ENCODE results near the gene RASA4B.

The RASA4B gene

DNA sequence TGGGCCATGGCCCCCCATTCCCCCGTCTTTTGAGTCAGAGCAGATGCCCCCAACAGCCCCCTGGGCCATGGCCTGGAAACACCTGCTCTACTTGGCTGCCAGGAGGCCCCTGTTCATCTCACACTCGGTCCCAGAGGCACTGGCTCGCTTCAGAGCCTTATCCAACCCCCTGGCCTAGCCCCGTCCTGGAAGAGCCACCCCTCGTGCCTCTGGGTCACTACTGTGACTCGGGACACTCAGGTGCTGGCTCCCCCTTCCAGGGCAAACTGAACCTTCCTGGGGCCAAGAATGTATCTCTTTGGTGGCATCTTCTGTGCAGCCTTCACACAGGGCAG lies 45.8 kb downstream of the RASA4B start:
- no peak for DNase-seq (ENCODE audit: low read depth)
- H3K4me3 ChIP-seq (ENCODE audit: low read depth, low read length) = no peak overlapping the region

DNA sequence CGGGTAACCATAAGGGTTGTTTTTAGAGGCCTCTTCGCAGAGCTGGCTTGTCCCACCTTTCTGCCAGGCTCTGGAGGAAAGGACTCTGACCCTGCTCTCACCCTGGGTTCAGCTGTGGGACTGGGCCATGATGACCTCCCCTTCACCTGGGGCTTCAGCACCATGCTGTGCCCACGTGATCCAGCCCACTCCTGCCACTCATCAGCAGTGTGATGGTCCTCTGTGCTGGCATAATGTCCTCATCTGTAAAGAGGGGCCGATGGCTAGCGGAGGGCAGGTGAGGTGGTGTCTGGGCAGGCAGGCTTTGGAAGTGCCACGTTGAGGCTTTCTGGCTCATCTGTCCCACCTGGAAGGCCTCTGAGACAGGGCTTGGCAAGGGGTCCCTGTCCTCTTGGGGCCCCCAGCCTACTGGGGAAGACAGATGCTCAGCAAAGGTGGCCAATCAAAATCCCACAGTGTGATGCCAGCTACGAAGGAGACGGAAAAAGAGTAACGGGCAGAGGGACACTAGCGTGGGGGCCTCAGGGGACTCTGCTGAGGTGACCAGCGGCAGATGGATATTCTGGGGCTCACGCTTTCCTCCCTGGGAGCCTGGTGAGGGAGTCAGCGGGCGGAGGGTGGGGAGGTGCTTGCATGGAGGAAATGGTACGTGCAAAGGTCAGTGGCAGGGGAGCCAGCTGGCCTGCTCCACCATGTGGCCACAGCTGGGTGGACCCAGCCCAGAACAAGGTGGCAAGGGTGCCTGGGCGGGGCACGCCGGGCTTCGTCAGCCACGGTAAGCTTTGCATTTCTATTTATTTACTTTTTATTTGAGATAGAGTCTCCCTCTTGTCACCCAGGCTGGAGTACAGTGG lies 47.4 kb downstream of the RASA4B start:
- no peak overlapping the region for H3K4me3 ChIP-seq (ENCODE audit: low read depth, low read length)
- no peak for TF ChIP-seq POLR2A (IDR thresholded peaks at IDR 0.05; ENCODE audit: extremely low read depth, insufficient read length)
- TF ChIP-seq, protein P1, sequence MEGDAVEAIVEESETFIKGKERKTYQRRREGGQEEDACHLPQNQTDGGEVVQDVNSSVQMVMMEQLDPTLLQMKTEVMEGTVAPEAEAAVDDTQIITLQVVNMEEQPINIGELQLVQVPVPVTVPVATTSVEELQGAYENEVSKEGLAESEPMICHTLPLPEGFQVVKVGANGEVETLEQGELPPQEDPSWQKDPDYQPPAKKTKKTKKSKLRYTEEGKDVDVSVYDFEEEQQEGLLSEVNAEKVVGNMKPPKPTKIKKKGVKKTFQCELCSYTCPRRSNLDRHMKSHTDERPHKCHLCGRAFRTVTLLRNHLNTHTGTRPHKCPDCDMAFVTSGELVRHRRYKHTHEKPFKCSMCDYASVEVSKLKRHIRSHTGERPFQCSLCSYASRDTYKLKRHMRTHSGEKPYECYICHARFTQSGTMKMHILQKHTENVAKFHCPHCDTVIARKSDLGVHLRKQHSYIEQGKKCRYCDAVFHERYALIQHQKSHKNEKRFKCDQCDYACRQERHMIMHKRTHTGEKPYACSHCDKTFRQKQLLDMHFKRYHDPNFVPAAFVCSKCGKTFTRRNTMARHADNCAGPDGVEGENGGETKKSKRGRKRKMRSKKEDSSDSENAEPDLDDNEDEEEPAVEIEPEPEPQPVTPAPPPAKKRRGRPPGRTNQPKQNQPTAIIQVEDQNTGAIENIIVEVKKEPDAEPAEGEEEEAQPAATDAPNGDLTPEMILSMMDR (IDR thresholded peaks at IDR 0.05; ENCODE audit: low read depth, low read length) = no peak
- TF ChIP-seq, protein P2, sequence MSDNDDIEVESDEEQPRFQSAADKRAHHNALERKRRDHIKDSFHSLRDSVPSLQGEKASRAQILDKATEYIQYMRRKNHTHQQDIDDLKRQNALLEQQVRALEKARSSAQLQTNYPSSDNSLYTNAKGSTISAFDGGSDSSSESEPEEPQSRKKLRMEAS (IDR thresholded peaks at IDR 0.05; ENCODE audit: low read depth, low read length) = no peak
- TF ChIP-seq MYC (IDR thresholded peaks at IDR 0.05; ENCODE audit: low read depth, low read length) = no peak
- no peak for DNase-seq (ENCODE audit: low read depth)

More for the DNA sequence above, 45.8 kb downstream of the RASA4B start:
- TF ChIP-seq POLR2A (IDR thresholded peaks at IDR 0.05; ENCODE audit: extremely low read depth, insufficient read length) (no peak), MYC (IDR thresholded peaks at IDR 0.05; ENCODE audit: low read depth, low read length) (no peak)
- TF ChIP-seq, protein P1 (IDR thresholded peaks at IDR 0.05; ENCODE audit: low read depth, low read length) = no peak
- TF ChIP-seq, protein P2 (IDR thresholded peaks at IDR 0.05; ENCODE audit: low read depth, low read length) = no peak

DNA sequence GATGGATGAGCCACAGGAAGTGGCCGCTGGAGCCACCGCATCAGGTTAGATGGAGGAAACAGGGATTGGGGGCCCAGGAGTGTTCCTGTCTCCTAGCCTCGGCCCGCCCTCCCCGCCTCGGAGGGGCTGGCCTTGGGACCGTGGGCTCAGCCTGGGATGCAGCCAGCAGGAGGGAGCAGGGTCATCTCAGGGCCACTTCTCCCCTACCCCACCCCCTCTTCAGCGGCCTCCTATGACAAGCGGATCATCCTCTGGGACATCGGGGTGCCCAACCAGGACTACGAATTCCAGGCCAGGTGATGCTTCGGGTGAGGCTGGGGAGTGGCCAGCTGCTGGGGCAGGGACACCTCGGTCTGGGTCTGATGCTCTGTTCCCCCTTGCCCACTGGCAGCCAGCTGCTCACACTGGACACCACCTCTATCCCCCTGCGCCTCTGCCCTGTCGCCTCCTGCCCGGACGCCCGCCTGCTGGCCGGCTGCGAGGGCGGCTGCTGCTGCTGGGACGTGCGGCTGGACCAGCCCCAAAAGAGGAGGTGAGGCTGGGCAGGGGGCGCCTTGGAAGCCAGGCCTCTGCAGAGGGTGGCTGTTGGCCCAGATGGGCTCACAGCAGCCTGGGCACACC lies 48.1 kb downstream of the RASA4B start:
- TF ChIP-seq, protein P1 (IDR thresholded peaks at IDR 0.05; ENCODE audit: low read depth, low read length) = no peak
- TF ChIP-seq POLR2A (IDR thresholded peaks at IDR 0.05; ENCODE audit: extremely low read depth, insufficient read length) = no peak
- no peak for TF ChIP-seq MYC (IDR thresholded peaks at IDR 0.05; ENCODE audit: low read depth, low read length)
- TF ChIP-seq, protein P2 (IDR thresholded peaks at IDR 0.05; ENCODE audit: low read depth, low read length) = no peak
- no peak for DNase-seq (ENCODE audit: low read depth)
- no peak overlapping the region for H3K4me3 ChIP-seq (ENCODE audit: low read depth, low read length)

DNA sequence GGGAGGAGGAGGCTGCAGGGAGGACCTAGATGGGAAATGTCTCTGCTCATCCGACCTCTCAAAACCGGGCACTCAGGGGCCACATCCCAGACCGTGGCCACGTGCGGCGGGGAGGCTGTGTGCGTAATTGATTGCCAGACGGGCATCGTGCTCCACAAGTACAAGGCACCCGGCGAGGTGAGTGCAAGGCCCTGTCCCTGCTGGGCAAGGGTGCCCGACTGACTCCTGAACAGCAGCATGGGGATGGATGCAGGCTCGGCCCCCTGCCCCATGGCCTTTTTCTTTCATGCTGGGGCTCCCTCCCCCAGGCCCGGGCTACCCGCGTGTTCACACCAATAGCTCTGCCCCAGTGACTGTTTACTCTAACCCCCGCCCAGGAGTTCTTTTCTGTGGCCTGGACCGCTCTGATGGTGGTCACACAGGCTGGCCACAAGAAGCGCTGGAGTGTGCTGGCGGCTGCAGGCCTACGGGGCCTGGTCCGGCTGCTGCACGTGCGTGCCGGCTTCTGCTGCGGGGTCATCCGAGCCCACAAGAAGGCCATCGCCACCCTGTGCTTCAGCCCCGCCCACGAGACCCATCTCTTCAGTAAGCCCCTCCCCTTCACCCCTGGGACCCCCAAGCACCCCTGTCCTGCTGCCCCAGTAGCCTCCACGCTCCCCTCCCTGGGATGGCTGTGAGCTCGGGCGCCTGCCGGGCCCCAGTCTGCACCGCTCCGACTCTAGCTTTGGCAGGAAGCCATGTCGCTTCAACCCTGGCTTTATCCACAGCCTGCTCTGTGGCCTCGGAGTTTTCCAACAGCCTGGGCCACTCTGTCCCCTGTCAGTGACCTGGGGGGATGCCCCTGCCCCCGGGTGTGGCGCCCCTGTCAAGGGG lies 48.9 kb downstream of the RASA4B start:
- no peak for DNase-seq (ENCODE audit: low read depth)
- no peak for TF ChIP-seq POLR2A (IDR thresholded peaks at IDR 0.05; ENCODE audit: extremely low read depth, insufficient read length)
- TF ChIP-seq, protein P1 (IDR thresholded peaks at IDR 0.05; ENCODE audit: low read depth, low read length) = no peak
- TF ChIP-seq, protein P2 (IDR thresholded peaks at IDR 0.05; ENCODE audit: low read depth, low read length) = no peak
- TF ChIP-seq MYC (IDR thresholded peaks at IDR 0.05; ENCODE audit: low read depth, low read length) = no peak
- no peak overlapping the region for H3K4me3 ChIP-seq (ENCODE audit: low read depth, low read length)

DNA sequence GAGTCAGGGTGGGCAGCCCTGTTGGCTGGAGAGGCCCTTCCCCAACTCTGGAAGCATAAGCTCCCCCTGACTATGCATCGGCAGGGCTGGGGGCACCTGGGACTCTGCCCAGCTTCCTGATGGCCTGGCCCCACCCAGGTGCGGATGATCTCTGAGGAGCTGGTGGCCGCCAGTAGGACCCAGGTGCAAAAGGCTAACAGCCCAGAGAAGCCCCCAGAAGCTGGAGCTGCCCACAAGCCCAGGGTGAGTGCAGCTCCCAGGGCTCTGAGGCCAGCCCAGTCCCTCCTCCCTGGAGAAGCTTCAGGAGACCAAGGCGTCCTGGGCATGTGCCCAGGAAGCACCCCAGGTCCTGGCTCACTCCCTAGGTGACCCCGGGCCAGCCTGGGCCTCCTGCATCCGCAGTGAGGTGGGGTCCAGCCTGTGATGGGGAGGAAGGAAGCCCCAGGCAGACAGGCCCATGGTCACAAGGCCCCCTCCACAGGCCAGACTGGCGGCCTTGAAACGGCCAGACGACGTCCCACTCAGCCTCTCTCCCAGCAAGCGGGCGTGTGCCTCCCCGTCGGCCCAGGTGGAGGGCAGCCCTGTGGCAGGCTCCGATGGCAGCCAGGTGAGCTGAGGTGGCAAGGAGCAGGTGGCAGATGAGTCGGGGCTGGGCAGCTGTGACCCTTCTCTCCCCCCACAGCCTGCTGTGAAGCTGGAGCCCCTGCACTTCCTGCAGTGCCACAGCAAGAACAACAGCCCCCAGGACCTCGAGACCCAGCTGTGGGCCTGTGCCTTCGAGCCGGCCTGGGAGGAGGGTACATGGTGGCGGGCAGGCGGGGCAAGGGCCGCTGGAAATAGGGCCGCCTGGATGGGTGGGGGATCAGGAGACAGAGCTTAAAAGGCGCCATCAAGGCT lies 49.7 kb downstream of the RASA4B start:
- no peak overlapping the region for H3K4me3 ChIP-seq (ENCODE audit: low read depth, low read length)
- TF ChIP-seq MYC (IDR thresholded peaks at IDR 0.05; ENCODE audit: low read depth, low read length) = no peak
- TF ChIP-seq, protein P2 (IDR thresholded peaks at IDR 0.05; ENCODE audit: low read depth, low read length) = no peak
- TF ChIP-seq POLR2A (IDR thresholded peaks at IDR 0.05; ENCODE audit: extremely low read depth, insufficient read length) = no peak
- TF ChIP-seq, protein P1 (IDR thresholded peaks at IDR 0.05; ENCODE audit: low read depth, low read length) = no peak
- no peak for DNase-seq (ENCODE audit: low read depth)

Data from NB4 (cell line).